GM12873 (cell line): ENCODE measurements around the gene CLIC4.

ENCODE experiments used
- TF ChIP-seq, protein P1 (sequence below): IDR thresholded peaks from 2 replicates; pipeline ENCODE4 v1.5.1; 2012; ENCODE audit warnings: low read depth, mild to moderate bottlenecking, moderate library complexity, low read length, control low read depth; ENCODE audit not compliant: insufficient read depth; ENCODE audit errors: missing control alignments

CLIC4 gene

DNA sequence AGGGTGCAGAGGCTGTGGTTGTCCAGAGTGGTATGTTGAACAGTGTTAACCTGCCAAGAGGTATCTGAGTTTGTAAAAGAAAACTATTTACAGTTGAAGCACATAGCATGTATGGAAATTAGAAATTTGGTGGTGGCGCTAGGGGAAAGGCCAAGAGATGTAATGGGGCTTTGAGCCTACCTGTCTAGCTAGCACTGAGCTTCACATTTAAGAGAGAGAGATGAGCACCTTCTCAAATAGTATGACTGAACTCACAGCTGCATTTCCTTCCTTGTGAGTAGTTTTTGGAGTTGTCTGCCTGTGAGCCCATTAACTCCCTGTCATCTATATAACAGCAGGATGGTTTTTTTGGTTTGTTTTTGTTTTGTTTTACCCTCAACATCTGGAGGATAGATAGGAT lies 4.0 kb downstream of the CLIC4 start:
- TF ChIP-seq, protein P1, sequence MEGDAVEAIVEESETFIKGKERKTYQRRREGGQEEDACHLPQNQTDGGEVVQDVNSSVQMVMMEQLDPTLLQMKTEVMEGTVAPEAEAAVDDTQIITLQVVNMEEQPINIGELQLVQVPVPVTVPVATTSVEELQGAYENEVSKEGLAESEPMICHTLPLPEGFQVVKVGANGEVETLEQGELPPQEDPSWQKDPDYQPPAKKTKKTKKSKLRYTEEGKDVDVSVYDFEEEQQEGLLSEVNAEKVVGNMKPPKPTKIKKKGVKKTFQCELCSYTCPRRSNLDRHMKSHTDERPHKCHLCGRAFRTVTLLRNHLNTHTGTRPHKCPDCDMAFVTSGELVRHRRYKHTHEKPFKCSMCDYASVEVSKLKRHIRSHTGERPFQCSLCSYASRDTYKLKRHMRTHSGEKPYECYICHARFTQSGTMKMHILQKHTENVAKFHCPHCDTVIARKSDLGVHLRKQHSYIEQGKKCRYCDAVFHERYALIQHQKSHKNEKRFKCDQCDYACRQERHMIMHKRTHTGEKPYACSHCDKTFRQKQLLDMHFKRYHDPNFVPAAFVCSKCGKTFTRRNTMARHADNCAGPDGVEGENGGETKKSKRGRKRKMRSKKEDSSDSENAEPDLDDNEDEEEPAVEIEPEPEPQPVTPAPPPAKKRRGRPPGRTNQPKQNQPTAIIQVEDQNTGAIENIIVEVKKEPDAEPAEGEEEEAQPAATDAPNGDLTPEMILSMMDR: no peak

DNA sequence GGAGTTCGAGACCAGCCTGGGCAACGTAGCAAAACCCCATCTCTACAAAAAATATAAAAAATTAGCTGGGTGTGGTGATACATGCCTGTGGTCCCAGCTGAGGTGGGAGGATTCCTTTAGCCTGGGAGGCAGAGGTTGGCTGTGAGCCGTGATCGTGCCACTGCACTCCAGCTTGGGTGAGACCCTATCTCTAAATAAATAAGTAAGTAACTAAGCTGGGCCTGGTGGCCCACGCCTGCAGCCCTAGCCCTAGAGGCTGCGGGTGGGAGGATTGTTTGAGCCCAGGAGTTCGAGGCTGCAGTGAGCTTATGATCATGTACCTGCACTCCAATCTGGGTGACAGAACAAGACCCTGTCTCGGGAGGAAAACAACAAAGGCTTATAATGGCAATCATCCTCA lies 4.6 kb downstream of the CLIC4 start:
- TF ChIP-seq, protein P1: no peak

DNA sequence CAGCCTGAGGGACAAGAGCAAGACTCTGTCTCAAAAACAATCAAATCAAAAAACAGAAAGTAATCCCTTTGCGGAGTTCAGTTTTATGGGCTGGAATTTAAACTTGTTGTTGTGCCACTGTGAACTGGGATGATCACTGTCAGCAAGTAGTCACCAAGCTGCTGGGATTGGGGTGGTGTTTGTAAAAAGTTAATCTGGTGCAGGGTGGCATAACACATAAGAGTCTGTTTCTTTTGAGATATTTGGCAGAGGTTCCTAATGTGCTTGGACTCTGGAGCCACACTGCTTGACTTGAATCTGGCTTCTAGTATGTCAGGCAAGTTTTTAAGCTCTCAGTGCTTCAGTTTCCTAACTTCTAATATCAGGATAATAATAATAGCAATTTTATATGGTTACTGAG lies 6.6 kb downstream of the CLIC4 start:
- TF ChIP-seq, protein P1: no peak

DNA sequence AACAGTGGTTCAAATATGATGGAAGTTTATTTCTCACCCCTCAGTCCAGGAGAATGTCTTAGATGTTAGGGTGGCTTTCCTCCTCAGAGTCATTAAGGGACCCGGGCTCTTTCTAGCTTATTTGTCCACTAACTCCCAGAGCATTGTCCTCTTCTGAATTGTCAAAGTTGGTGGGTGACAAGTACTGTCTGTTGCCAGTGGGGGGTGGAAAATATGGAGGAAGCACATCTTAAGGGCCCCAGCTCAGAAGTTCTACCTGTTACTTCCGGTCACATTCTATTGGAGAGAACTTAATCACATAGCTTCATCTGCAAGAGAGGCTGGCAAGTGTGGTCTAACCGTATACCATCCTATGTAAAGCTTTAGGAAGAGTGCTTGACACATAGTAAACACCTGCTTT lies 7.1 kb downstream of the CLIC4 start:
- TF ChIP-seq, protein P1: no peak

DNA sequence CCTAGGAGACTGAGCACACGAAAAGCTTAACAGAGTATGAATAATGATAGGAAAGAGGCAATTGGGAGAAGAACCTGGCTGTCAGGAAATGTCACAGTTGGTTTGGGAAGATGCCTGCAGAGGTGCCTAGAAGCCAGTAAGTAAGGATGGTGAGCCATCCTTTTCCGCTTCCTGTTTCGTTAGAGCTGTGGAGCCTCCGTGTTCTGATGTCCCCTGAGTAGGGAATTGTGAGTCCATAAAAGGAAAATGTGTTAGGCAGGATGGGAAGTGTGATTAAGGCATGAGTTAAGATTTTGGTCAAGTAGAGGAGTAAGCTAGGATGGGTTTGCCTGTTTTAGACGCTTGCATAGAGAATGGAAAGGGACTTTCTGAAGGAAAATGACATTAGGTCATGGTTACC lies 9.0 kb downstream of the CLIC4 start:
- TF ChIP-seq, protein P1: no peak

DNA sequence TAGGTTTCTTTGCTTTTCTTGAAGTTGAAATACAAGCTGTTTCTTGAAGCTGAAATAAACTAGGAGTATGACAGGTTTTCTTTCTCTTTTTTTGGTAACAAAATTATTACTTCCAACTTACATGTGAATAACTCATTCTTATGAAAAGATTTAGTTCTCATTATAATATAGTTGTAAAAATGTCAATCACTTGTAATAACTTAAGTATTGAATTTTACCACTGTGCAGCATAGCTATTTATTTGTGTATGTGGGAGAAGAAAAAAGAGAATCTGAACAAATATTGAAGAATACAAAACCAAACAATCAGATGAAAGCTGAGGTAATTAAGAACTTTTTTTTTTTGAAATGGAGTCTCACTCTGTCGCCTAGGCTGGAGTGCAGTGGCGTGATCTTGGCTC lies 11.1 kb downstream of the CLIC4 start:
- TF ChIP-seq, protein P1: no peak

DNA sequence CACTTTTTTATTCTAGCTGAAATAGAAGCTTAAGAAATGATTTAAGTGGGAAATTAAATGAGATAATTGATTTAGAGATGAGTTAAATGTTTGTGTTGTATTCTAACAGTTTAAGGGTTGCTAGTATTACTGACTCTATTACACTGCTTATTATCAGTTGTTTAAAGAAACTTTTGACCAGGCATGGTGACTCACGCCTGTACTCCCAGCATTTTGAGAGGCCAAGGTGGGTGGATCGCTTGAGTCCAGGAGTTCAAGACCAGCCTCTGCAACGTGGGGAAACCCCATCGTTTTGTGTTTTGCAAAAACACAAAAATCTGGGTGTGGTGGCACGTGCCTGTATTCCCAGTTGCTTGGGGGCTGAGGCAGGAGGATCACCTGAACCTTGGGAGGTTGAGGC lies 14.2 kb downstream of the CLIC4 start:
- TF ChIP-seq, protein P1: no peak

DNA sequence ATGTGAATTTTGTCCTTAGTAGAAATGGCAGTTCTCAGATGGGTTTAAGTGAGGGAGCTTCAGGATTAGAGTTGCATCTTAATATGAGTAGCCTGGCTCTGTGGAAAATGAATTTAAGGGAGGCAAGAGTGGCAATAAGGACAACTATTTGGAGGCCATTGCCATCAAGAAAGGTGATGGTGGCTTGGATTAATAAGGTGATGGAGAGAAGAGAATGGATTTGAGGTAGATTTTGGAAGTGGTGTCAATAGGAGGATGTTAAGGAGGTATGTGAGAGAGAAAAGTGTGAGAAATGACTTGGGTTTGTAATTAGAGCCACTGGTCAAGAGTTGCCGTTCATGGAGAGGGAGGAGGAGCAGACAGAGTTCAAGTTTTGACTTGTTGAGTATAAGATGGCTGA lies 16.3 kb downstream of the CLIC4 start:
- TF ChIP-seq, protein P1: no peak
